Keratinocyte (primary cell): Measurements from ENCODE around the gene MRPL52.

Experiments
- CTCF ChIP-seq, 3 experiments: IDR thresholded peaks in 1 of 3; conservative IDR thresholded peaks in 1 of 3; optimal IDR thresholded peaks in 1 of 3; 2 replicates in 2 of 3; 3 replicates in 1 of 3; pipeline versions ENCODE3 to v1.5.1; 2011; ENCODE audit warnings: low read length in 3 of 3, mild to moderate bottlenecking in 3 of 3, moderate library complexity in 2 of 3, control low read depth in 1 of 3, inconsistent platforms in 1 of 3; ENCODE audit not compliant: insufficient read depth in 2 of 3; ENCODE audit errors: extremely low read depth in 1 of 3
- EZH2 ChIP-seq: IDR thresholded peaks from one replicate; pipeline ENCODE4 v1.6.1; 2012; ENCODE audit warnings: inconsistent platforms, mild to moderate bottlenecking, low read length, moderate library complexity

GRCh38 chr14:22882529-22883172, 53.0 kb downstream of the MRPL52 start:
- no peak for TF ChIP-seq EZH2
- no peak for TF ChIP-seq CTCF (optimal IDR thresholded peaks at IDR 0.05 in 1 of 3, IDR thresholded peaks at IDR 0.05 in 1 of 3, conservative IDR thresholded peaks at IDR 0.05 in 1 of 3; ENCODE audit: extremely low read depth in 1 of 3, insufficient read depth in 2 of 3, low read length in 3 of 3)
